H9 (cell line): ENCODE results near the gene CTNS. TPM values are rescaled to one million over a fixed set of nuclear protein-coding genes. Genes with fewer than 3 reads are reported as not detected.
A peak's percentile ranks its signal among the peaks of the same experiment; 100 is the strongest.

ENCODE experiments used
- DNase-seq: peaks from one replicate; pipeline ENCODE4 v3.0.0-alpha.2; 2017
- H2AFZ ChIP-seq: one replicate; pipeline ENCODE4 v1.6.1; 2013; ENCODE audit warnings: mild to moderate bottlenecking, low read length, control low read depth, moderate library complexity
- H2AK5ac ChIP-seq: 2 replicates; pipeline ENCODE4 v1.6.1; 2013; ENCODE audit warnings: low read length, control low read depth, mixed read lengths; ENCODE audit not compliant: insufficient read length
- H2BK120ac ChIP-seq: one replicate; pipeline ENCODE4 v1.6.1; 2013; ENCODE audit warnings: low read depth, mild to moderate bottlenecking, low read length, control low read depth, inconsistent platforms; ENCODE audit not compliant: poor library complexity, severe bottlenecking
- H2BK12ac ChIP-seq: 2 replicates; pipeline ENCODE4 v1.6.1; 2013; ENCODE audit warnings: low read length, control low read depth, mixed read lengths, low read depth; ENCODE audit not compliant: insufficient read length
- H2BK15ac ChIP-seq: 2 replicates; pipeline ENCODE4 v1.6.1; 2013; ENCODE audit warnings: low read depth, low read length, control low read depth
- H2BK20ac ChIP-seq: one replicate; pipeline ENCODE4 v1.6.1; 2013; ENCODE audit warnings: low read depth, mild to moderate bottlenecking, low read length, control low read depth, inconsistent platforms; ENCODE audit not compliant: poor library complexity, severe bottlenecking
- H2BK5ac ChIP-seq: 2 replicates; pipeline ENCODE4 v1.6.1; 2013; ENCODE audit warnings: low read length, control low read depth, mixed read lengths; ENCODE audit not compliant: insufficient read length
- H3K14ac ChIP-seq: 2 replicates; pipeline ENCODE4 v1.6.1; 2013; ENCODE audit warnings: low read length, control low read depth; ENCODE audit not compliant: insufficient read depth
- H3K18ac ChIP-seq: 2 replicates; pipeline ENCODE4 v1.6.1; 2013; ENCODE audit warnings: low read depth, mild to moderate bottlenecking, mixed read lengths, low read length, control low read depth; ENCODE audit not compliant: insufficient read length
- H3K23ac ChIP-seq: 2 replicates; pipeline ENCODE4 v1.6.1; 2013; ENCODE audit warnings: low read length, control low read depth, mixed read lengths, low read depth; ENCODE audit not compliant: insufficient read length
- H3K23me2 ChIP-seq: 2 replicates; pipeline ENCODE4 v1.6.1; 2013; ENCODE audit warnings: low read depth, mild to moderate bottlenecking, mixed read lengths, low read length, control low read depth; ENCODE audit not compliant: insufficient read length, poor library complexity, severe bottlenecking
- H3K27ac ChIP-seq: 2 replicates; pipeline ENCODE4 v1.5.1; 2013; ENCODE audit warnings: low read length, control low read depth, mixed read lengths, low read depth; ENCODE audit not compliant: insufficient read length
- H3K27me3 ChIP-seq: 2 replicates; pipeline ENCODE4 v1.6.1; 2013; ENCODE audit warnings: low read length, control low read depth, inconsistent platforms; ENCODE audit not compliant: insufficient read depth
- H3K4ac ChIP-seq: 2 replicates; pipeline ENCODE4 v1.6.1; 2013; ENCODE audit warnings: low read depth, mild to moderate bottlenecking, control low read depth, inconsistent platforms, low read length, moderate library complexity
- H3K4me1 ChIP-seq: 2 replicates; pipeline ENCODE4 v1.6.1; 2013; ENCODE audit warnings: low read length, control low read depth, inconsistent platforms; ENCODE audit not compliant: insufficient read depth
- H3K4me2 ChIP-seq: 2 replicates; pipeline ENCODE4 v1.6.1; 2013; ENCODE audit warnings: low read length, control low read depth, mixed read lengths; ENCODE audit not compliant: insufficient read length, insufficient read depth
- H3K56ac ChIP-seq: 2 replicates; pipeline ENCODE4 v1.6.1; 2013; ENCODE audit warnings: low read depth, mild to moderate bottlenecking, mixed read lengths, low read length, control low read depth; ENCODE audit not compliant: insufficient read length
- H3K79me1 ChIP-seq: 2 replicates; pipeline ENCODE4 v1.6.1; 2013; ENCODE audit warnings: low read depth, mild to moderate bottlenecking, moderate library complexity, low read length, control low read depth, inconsistent platforms; ENCODE audit not compliant: insufficient read depth, poor library complexity, severe bottlenecking
- H3K79me2 ChIP-seq: 2 replicates; pipeline ENCODE4 v1.6.1; 2013; ENCODE audit warnings: low read length, control low read depth, inconsistent platforms; ENCODE audit not compliant: insufficient read depth
- H3K9ac ChIP-seq: 2 replicates; pipeline ENCODE4 v1.6.1; 2013; ENCODE audit warnings: low read length, control low read depth, mixed read lengths; ENCODE audit not compliant: insufficient read length; ENCODE audit errors: extremely low read depth
- H3K9me3 ChIP-seq: one replicate; pipeline ENCODE4 v1.6.1; 2013; ENCODE audit warnings: low read depth, low read length, inconsistent platforms; ENCODE audit not compliant: control insufficient read depth
- H3T11ph ChIP-seq: one replicate; pipeline ENCODE4 v1.6.1; 2013; ENCODE audit warnings: mild to moderate bottlenecking, low read length, control low read depth, inconsistent platforms
- H4K20me1 ChIP-seq: one replicate; pipeline ENCODE4 v1.6.1; 2013; ENCODE audit not compliant: control insufficient read depth, insufficient read length, insufficient read depth
- H4K5ac ChIP-seq: 2 replicates; pipeline ENCODE4 v1.6.1; 2013; ENCODE audit warnings: low read depth, mild to moderate bottlenecking, mixed read lengths, low read length, control low read depth; ENCODE audit not compliant: insufficient read length
- H4K8ac ChIP-seq: replicated peaks from 2 replicates; pipeline ENCODE4 v1.6.1; 2013; ENCODE audit warnings: low read length, control low read depth, mixed read lengths, low read depth; ENCODE audit not compliant: insufficient read length
- H4K91ac ChIP-seq: 2 replicates; pipeline ENCODE4 v1.6.1; 2013; ENCODE audit warnings: low read depth, mild to moderate bottlenecking, moderate library complexity, mixed read lengths, low read length, control low read depth; ENCODE audit not compliant: insufficient read length
- H3K27ac Mint-ChIP-seq, 3 experiments: 2 replicates in 2 of 3; 3 replicates in 1 of 3; pipeline ENCODE4 v1.8.0; 2020 to 2021; ENCODE audit warnings: mixed read lengths in 3 of 3, mild to moderate bottlenecking in 1 of 3, moderate library complexity in 1 of 3
- H3K27me3 Mint-ChIP-seq: 2 replicates; pipeline ENCODE4 v1.8.0; 2021; ENCODE audit warnings: low read depth, mild to moderate bottlenecking, moderate library complexity, mixed read lengths
- H3K36me3 Mint-ChIP-seq, 3 experiments: 2 replicates in 2 of 3; 3 replicates in 1 of 3; pipeline ENCODE4 v1.8.0; 2020 to 2021; ENCODE audit warnings: low read depth in 3 of 3, mixed read lengths in 3 of 3; ENCODE audit not compliant: insufficient read depth in 1 of 3
- H3K4me1 Mint-ChIP-seq, 2 experiments: 2 replicates each; pipeline ENCODE4 v1.8.0; 2020; ENCODE audit warnings: mixed read lengths in 2 of 2
- H3K4me3 Mint-ChIP-seq, 2 experiments: 2 replicates in 1 of 2; 3 replicates in 1 of 2; pipeline ENCODE4 v1.8.0; 2020 to 2021; ENCODE audit warnings: mild to moderate bottlenecking in 2 of 2, mixed read lengths in 2 of 2, moderate library complexity in 1 of 2
- H3K9me3 Mint-ChIP-seq, 2 experiments: 2 replicates in 1 of 2; 3 replicates in 1 of 2; pipeline ENCODE4 v1.8.0; 2020; ENCODE audit warnings: mild to moderate bottlenecking in 2 of 2, mixed read lengths in 2 of 2, moderate library complexity in 1 of 2
- CTCF ChIP-seq: fragments of 200-600 bp; sonication (generic); conservative IDR thresholded peaks from 3 replicates; pipeline ENCODE4 v1.8.0; 2021; ENCODE audit warnings: antibody characterized with exemption, mild to moderate bottlenecking
- WGBS: extraction: QIAGEN DNeasy Blood & Tissue Kit; methylation state at CpG from one replicate; pipeline ENCODE4 v1.1.7; 2013; ENCODE audit warnings: missing lambda C conversion rate, low lambda C conversion rate, mixed read lengths; ENCODE audit not compliant: insufficient read length; ENCODE audit errors: extremely low coverage; 5-methylcytosine and 5-hydroxymethylcytosine counted together
- total RNA-seq: library from RNA; stranded (reverse); gene quantifications from 2 replicates; pipeline ENCODE4 v1.2.1, GENCODE V29; 2021

The CTNS gene
- total RNA-seq, 1 experiment from 2014 or later, result 12.8 TPM

GRCh38 chr17:3657588-3657869 lies 21.0 kb downstream of the CTNS start:
- Histone ChIP-seq H3K4ac (no peak overlapping the region), H3K27ac (no peak overlapping the region), H3K23ac (no peak overlapping the region), H2BK5ac (no peak overlapping the region), H3K4me1 (no peaks in the 10 kb centered on the region), H4K91ac (no peak overlapping the region), H4K20me1 (no peaks in the 10 kb centered on the region), H4K8ac (no peak overlapping the region), H2BK20ac (no peak overlapping the region), H2BK120ac (no peak overlapping the region), H3K27me3 (no peaks in the 10 kb centered on the region), H3K79me1 (no peaks in the 10 kb centered on the region), H3K18ac (no peak overlapping the region), H2AFZ (no peak overlapping the region), H2AK5ac (no peak overlapping the region), H3K4me2 (no peak overlapping the region), H3K9me3 (no peaks in the 10 kb centered on the region), H3K79me2 (no peaks in the 10 kb centered on the region), H3K23me2 (no peaks in the 10 kb centered on the region), H3K56ac (no peak overlapping the region), H3K14ac (no peak overlapping the region; the same call in 1 of the 2 replicates), H2BK15ac (no peak overlapping the region), H3T11ph (no peak overlapping the region), H3K9ac (no peak overlapping the region), H2BK12ac (no peak overlapping the region), H4K5ac (no peak overlapping the region)
- DNase-seq, result peak; percentile 28
- no peak for TF ChIP-seq CTCF
- Mint-ChIP-seq H3K4me3 (no peak overlapping the region), H3K27ac (peak overlapping the region in 1 of 3 experiments; percentile 23; a peak in 1 of 7 replicates), H3K27me3 (no peaks in the 10 kb centered on the region), H3K36me3 (peaks cover 0 to 19% (median 0%) of the 10 kb centered on the region in 3 experiments; a peak in 4 of 7 replicates), H3K9me3 (no peaks in the 10 kb centered on the region), H3K4me1 (peaks cover 8 to 12% of the 10 kb centered on the region in 2 experiments)
- WGBS, result no CpG with 5 or more reads among the region's 7 CpGs
